GM21515 (cell line): ENCODE results near the gene GDF11.
"Not testable (repeated sequence)": the region's sequence is repeated elsewhere in the genome, so short reads cannot be mapped to it uniquely, and the experiment has no call there.

ENCODE experiments used
- ATAC-seq: cut with Tn5 transposase; IDR thresholded peaks from one replicate; pipeline ENCODE4 v1.9.1; 2021; ENCODE audit not compliant: unreplicated experiment

Gene GDF11

DNA sequence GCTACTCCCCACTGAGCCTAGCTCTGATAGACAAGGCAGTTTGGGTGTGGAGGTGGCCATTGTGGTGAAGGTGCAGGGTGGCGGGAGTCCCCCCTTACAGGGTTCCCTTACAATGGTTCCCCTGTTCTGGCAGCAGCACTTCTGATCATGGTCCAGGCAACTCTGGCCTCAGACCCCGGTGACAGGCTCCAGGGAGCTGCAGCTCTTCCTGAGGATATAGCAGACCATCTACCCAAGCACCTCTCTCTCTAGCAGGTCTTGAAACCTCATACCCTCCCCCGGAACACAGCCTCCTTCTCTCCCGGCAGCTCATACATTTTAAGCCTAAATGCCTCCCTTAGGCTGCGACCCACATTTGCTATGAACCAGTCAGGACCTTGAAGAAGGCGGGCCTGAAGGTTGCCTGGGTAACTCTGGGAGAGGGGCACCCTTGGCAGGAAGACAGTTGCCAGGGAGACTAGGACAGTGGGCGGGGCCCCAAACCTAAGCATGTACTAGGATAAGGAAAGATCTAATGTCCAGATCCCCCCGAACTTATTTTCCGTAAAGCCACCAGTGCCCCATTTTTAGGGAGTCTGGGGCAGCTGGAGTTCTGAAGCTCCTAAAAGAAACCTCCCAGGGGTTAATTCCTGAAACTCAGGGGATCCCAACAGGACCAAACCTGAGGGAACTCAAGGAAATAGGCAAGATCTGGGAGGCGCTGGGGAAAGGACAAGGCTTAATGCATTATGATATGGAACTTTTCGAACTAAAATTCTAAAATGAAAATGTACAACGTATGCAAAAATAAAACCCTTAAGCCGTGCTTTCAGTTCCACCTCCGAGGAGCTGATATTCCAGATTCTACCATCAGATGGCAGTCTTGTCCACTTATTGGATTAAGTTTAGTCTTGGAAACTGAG, 4.5 kb upstream of the GDF11 start:
- peak; percentile 83 for ATAC-seq

DNA sequence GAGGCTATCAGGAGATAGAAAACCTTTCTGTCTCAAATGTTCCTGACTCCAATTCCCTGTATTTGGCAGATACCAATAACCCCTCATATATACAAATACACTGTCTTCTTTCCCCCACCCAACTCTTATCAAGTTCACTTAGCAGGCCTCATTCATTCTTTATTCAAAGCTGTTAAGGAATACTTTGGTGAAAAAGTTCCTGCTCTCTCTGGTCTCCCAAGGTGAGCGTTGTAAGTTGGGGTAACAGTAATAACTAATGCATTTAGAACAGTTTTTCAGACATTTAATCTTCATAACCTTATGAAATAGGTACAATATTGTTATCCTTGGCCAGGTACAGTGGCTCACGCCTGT, 3.9 kb upstream of the GDF11 start:
- ATAC-seq: no peak

DNA sequence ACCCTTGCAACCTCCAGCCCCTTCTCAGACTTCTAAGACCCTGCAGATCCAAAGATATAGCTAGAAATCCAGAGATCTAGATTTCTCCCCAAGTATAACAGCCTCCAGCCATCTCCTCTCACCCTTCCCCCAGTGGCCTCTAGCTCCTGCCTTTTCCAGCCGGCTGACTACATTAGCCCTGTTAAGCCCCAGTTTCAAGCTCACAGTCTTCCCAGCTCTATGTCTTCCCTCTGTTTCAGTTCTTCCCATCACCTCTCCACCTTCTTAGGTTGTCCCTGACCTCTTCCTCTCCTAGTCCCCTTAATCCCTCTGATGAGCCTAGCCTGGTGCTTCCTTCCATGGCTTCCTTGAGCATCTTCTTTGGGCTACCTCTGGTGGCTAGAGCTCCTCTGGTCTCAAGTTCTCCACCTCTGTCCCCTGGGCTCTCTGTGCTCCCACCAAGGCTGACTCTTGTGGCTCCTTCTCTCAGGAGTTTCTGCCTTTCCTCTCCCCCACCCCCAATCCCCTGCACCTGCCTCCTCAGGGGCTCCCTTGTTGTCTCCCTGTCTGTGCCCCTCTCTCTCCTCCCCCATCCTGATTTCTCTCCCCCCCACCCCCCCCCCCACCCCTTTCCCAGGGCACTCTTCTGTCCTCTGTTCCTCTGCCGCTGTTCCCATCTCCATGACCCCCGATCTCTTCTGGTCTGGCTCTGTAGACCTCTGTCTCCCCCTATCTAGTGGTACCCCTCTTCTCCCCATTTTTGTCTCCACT, 816 bp upstream of the GDF11 start:
- no peak for ATAC-seq

DNA sequence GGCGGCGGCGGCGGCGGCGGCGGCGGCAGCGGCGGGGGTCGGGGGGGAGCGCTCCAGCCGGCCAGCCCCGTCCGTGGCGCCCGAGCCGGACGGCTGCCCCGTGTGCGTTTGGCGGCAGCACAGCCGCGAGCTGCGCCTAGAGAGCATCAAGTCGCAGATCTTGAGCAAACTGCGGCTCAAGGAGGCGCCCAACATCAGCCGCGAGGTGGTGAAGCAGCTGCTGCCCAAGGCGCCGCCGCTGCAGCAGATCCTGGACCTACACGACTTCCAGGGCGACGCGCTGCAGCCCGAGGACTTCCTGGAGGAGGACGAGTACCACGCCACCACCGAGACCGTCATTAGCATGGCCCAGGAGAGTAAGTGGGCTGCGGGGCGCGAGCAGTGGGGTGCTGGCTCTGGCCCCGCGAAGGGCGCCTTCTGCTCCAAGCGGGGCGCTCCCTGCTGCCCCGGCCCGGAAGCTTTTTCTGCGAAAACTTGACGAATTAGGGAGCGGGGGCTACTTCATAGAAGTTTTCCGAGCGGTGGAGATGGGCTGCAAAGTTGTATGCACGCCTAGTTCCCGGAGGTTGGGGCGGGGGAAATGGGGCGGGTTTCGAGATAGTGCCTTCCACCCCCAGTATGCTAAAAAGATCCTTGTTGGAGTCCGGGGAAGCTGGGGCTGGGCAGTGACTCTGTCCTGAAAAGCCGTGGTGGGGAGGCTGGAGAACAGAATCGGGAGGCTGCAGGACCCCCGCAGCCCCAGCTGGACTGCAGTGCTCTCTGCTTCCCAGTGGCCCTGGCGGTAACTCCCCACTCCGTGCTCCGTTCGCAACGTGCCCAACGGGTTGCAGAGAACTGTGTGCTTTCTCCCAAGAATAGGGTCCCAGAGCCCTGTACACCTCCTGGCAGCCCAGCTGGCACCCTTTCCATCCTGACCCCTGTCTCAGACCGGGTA, 751 bp downstream of the GDF11 start:
- no peak for ATAC-seq

DNA sequence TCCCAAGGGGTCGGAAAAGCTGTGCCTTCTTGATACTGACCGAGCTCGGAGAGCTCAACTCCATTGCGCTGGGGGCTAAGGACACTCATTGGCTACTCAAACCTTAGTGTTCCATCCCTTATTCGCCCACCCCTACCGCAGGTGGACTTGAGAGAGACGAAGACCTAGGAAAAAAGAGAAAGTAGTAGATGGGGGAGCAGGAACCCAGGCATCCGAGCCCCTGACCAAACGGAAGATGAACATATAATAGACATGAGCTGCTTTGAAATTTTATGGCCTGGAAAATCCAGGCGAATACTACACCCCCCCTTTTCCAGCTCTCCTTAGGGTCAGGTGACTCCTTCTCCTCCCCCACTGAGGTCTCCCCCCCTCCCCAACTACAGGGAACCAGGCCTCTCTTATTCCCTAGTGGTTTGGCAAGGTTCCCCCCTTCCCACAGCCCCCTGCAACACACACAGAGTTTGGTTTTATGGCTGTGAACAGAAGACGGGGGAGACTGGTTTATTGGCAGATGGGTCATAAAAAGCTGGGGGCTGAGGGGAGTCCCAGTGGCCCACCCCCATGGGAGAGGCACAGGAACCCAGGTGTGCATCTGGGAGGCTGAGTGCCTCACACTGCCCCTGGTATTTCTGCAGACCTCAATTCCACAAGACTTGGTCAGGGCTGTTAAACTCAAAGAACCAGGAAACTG, 1.6 kb downstream of the GDF11 start:
- no peak for ATAC-seq

DNA sequence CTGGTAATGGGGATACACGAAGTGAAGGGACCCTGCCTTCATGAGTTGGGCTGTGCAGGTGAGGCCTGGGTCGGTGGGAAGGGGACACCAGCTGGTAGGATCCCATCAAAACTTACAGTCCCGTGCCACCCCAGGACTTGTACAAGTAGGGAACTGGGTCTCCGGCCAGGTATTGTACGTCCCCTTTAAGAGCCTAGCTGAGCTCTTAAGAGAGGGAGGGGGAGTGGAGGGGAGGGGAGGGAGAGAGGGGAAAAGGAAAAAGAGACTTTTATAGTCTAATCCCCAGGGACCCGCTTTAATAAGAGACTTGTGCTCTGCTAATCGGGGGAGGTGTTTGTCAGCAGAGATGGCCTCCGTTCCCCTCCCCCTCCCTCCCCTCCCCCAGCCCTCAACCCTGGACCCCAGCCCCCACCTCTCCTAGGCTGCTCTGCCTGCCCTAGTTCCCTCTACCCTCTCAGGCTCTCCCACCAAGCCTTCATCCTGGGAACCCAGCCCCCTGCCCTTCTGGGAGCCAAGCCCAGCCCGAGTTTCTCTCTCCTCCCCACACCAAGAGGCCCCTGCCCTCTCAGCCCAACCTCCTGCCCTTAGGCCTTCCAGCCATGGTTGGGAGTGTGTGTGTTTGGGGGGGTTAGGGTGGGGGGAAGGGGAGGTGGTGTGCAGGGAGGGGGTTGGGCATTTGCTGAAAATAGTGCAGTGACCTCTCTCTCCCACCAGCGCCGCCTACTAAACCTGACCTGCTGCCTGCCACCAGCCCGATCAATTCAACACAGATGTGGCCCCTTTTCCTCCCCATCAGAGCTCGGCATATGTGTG, 2.6 kb downstream of the GDF11 start:
- ATAC-seq: no peak

DNA sequence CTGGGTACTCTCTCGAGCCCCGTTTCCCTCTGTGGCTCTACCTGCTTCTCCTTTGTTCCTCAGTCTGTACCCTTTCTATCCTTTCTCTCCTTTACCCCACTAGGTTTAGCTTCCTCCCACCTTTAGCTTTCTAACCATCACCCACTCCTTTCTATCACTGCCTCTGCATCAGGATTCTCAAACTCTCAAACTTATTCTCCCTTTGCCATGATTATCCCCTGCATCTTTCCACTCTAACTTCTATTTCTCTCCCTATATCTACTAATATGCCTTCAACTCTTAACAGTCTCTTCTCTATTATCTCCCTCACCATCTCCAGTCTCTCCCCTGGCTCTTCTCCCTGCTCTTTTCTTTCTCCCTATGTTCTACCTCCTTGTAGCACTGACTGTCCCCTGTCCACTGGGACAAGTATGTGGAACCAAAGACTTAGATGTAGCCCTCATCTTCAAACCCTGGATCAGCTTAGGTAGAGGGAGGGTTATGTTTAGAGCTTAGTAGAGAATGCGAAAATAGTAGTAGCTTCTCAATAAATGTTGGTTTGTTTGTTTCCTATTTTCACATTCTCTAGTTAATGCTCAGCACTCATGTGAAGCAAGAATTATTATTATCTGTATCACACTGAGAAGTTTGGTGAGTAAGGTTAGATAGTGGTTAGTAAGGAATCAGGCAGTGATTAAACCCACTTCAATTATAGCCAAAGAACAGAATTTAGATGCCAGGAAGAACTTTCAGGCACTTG, 3.4 kb downstream of the GDF11 start:
- no peak for ATAC-seq

DNA sequence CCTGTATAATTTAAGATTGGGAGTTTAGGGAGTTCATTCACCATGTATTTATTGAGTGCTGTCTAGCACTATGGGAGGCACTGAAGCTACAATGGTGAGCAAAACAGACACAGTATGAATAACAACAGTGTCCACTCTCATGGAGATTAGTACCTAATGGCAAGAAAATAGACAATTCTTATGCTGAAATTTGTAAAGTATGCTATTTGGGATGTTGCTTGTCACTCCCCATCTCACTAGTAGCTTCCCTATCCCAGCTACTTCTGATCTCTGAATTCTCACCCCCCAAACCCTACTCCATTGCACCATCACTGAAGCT, 4.0 kb downstream of the GDF11 start:
- ATAC-seq: no peak

DNA sequence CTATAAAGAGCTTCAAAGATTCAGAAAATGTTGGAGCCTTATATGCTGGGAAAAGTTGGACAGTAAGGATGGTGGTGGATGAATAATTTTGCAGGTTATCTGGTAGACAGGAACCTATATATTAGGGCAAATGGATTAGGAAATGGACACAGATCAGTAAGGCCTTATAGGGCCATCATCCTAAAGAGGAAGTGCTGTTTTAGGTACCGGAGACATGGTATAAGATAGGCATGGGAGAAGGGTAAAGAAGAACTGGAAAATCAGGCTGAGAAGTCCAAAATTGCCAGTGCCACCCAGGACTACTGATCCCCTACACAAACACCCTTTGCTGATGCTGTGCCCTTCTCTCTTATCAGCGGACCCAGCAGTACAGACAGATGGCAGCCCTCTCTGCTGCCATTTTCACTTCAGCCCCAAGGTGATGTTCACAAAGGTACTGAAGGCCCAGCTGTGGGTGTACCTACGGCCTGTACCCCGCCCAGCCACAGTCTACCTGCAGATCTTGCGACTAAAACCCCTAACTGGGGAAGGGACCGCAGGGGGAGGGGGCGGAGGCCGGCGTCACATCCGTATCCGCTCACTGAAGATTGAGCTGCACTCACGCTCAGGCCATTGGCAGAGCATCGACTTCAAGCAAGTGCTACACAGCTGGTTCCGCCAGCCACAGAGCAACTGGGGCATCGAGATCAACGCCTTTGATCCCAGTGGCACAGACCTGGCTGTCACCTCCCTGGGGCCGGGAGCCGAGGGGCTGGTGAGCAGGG, 5.5 kb downstream of the GDF11 start:
- no peak for ATAC-seq

DNA sequence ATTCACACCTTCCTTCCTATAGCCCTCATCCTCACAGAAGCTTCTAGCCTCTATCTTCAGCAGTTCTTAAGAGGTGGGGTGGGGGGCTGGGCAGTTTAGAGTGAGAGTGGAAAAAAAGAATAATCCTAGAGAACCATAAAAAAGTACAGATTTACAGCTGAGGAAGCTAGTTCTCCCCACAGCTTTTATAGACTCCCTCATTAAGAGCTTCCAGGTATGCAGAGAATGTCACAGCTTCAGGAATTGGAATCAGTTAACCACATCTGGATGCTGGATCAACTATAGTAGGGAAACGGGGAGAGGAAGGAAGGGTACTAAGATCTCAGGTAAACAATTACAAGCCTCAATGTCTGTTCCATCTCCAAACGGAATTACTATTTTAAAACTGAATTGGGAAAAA, 12.3 kb downstream of the GDF11 start:
- ATAC-seq: no peak

DNA sequence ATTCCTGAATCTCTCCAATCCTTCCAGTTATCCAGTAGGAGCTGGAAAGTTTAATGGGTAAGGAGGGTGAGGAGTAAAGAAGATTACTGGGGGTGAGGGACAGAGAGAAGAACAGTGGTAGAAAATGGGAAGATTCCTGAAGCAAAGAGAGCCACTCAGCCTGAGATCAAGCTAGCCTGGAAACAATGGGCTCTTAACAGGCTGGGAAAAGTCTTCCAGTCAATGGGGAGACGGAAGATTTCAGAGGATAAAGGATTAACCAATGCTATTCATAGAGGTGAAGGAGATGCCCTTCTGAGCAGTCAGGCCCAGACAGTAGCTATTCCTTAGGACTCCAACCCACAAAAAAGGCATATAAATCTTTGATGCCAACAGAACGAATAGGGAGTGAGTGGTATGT, 14.8 kb downstream of the GDF11 start:
- no peak for ATAC-seq

DNA sequence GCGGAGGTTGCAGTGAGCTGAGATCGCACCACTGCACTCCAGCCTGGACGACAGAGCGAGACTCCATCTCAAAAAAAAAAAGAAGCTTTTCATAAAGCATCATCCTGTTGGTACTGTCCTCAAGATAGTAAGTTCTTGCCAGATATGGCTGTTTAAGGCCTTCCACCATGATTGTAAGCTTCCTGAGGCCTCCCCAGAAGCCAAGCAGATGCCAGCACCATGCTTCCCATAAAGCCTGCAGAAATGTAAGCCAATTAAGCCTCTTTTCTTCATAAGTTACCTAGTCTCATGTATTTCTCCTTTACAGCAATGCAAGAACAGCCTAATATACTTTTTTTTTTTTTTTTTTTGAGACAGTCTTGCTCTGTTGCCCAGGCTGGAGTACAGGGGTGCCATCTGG, 15.7 kb downstream of the GDF11 start:
- ATAC-seq: not testable (repeated sequence)

DNA sequence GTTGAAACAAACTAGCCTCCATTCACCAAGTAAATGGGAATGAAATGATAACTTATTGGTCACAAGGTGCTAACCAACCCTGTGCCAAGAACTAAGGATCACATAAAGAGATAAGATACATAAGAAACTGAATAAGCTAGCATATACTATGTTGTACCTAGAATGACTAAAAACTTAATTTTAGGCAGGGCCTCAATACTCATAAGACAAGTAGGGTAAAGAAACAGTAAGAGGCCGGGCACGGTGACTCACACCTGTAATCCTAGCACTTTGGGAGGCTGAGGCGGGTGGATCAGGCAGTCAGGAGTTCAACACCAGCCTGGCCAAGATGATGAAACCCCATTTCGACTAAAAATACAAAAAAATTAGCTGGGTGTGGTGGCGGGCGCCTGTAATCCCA, 17.7 kb downstream of the GDF11 start:
- ATAC-seq: no peak

DNA sequence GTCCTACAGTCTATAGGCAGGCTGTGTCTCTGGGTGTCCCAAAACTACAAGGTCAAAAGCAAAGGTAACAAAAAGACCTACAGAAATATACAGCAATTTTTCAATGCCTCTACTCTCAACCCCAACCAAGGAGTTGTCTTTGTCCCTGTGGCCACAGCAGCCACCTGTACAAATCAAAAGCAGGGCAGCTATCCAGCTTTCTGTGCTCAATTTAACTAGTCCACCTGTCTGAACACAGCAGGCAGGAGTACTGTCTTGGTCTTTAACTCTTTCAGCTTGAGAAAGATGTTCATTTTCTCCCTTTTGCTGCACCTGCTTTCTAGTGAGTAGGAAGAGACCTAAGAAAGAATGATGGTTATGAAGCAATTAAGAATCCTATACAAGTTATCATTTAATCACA, 19.7 kb downstream of the GDF11 start:
- no peak for ATAC-seq

DNA sequence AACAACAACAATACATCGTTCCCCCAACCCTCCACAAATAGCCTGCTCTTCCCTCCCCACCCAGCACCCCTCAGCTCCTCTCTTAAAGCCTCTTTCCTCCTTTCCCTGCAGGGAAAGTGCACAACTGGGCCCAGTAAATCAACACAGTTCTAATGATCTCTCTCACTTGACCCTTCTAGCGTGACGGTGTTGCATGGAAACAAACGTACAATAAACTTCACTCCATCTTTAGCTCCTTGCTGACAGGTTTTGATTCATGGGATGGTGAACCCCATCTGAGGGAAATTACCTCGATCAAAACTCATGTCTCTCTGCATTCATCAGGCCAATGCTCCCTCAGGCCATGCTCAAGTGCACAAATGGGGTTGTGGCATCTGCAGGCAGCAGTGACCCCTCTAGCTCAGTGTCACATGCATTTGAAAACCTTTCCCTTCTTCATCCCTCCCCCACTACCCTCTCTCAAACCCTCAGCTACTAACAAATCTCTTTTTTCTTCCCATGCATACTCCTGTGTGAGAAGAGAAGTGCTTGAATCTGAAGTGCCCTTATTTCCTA, 22.9 kb downstream of the GDF11 start:
- ATAC-seq: no peak

DNA sequence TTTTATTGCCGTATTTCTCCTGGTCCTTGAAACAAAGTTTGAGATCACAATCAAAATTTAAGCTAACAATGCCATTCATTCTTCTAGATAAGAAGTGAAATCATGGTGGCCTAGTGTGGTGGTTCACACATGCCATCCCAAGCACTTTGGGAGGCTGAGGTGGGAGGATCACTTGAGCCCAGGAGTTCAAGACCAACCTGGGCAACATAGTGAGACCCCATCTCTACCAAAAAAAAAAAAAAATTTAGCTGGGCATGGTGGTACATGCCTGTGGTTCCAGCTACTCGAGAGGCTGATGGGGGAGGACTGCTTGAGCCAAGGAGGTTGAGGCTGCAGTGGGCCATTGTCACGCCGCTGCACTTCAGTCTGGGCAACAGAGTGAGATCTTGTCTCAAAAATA, 24.2 kb downstream of the GDF11 start:
- no peak for ATAC-seq

DNA sequence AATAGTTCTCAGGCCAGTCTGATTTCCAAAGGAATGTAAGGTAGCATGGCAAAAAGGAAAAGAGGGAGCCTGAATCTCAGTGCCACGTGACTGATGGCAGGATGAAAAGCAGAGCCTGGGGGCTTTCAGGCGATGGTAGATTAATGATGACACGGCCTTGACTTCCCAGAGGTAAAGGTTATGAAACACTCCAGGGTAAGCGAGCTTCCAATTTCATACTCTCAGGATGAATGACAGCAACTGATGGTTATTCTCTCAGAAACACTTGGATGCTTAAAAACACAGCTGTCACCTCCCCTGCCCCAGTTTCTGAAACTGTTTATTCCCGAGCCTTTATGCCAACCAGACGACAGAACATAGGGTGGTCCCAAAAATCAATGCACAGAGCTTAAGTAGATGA, 28.8 kb downstream of the GDF11 start:
- ATAC-seq: no peak

DNA sequence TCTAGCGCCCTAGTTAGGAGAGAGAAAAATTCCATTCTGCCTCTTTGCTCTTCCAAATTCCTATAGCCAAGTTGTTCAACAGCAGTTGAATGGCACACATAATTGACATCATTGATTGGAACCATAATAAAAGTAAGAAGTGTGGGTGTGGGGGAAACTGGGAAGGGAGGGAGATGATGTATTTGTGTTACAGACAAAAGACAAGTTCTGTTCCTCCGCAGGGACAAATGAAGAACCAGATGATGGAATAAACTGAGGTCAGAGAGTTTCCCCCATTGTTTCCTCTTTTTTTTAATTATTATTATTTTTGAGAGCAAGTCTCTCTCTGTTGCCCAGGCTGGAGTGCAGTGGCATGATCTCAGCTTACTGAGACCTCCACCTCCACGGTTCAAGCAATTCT, 34.9 kb downstream of the GDF11 start:
- ATAC-seq: no peak
